Measurements from ENCODE around the gene CREB3L4. TPM values are rescaled to one million over a fixed set of nuclear protein-coding genes. Genes with fewer than 3 reads are reported as not detected.

CREB3L4 gene
- total RNA-seq, 6 experiments from 2014 or later: 3.6 to 4.6 (median 4.1) TPM

- TF ChIP-seq, protein P1, sequence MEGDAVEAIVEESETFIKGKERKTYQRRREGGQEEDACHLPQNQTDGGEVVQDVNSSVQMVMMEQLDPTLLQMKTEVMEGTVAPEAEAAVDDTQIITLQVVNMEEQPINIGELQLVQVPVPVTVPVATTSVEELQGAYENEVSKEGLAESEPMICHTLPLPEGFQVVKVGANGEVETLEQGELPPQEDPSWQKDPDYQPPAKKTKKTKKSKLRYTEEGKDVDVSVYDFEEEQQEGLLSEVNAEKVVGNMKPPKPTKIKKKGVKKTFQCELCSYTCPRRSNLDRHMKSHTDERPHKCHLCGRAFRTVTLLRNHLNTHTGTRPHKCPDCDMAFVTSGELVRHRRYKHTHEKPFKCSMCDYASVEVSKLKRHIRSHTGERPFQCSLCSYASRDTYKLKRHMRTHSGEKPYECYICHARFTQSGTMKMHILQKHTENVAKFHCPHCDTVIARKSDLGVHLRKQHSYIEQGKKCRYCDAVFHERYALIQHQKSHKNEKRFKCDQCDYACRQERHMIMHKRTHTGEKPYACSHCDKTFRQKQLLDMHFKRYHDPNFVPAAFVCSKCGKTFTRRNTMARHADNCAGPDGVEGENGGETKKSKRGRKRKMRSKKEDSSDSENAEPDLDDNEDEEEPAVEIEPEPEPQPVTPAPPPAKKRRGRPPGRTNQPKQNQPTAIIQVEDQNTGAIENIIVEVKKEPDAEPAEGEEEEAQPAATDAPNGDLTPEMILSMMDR (IDR thresholded peaks at IDR 0.05): peak; percentile 25; the same call in 1 of the 2 replicates
- no peaks in the 10 kb centered on the region for H3K36me3 Mint-ChIP-seq (ENCODE audit: low read depth)
- peak overlapping the region; percentile 7; the same call in 1 of the 2 replicates for H3K27ac Mint-ChIP-seq
- DNase-seq: peak; percentile 74
- H3K4me1 Mint-ChIP-seq (ENCODE audit: low read depth): peaks cover 10% of the 10 kb centered on the region
- no peaks in the 10 kb centered on the region for H3K9me3 Mint-ChIP-seq
- H3K27me3 Mint-ChIP-seq (ENCODE audit: insufficient read depth): peaks cover 1% of the 10 kb centered on the region; the same call in 1 of the 2 replicates
- H3K4me3 Mint-ChIP-seq: no peak overlapping the region
These were observed 46.6 kb downstream of the CREB3L4 start for GRCh38 chr1:154014154-154014907.

DNA sequence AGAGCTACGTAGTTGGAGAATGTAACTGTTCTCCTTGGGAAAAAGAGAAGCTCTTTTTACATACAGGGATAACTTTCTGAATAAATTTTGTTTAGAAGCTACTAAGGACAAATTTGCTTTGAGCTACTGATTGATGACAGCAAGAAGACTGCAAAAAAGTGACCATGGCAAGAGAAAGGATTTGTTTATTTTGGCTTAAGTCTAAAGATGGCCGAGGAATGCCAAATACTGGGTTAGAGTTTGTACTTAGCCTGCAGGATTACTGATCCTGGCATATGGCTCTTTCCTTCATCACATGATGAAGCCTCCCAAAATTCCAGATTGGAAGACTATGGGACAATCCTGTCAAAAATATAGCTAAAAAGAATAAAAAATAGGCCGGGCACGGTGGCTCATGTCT lies 51.6 kb downstream of the CREB3L4 start:
- Mint-ChIP-seq H3K27ac (no peak overlapping the region), H3K36me3 (ENCODE audit: low read depth) (no peaks in the 10 kb centered on the region), H3K27me3 (ENCODE audit: insufficient read depth) (peaks cover 1% of the 10 kb centered on the region; the same call in 1 of the 2 replicates), H3K4me3 (no peak overlapping the region), H3K9me3 (no peaks in the 10 kb centered on the region), H3K4me1 (ENCODE audit: low read depth) (peaks cover 6% of the 10 kb centered on the region)
- TF ChIP-seq, protein P1 (IDR thresholded peaks at IDR 0.05): no peak
- no peak for DNase-seq

GRCh38 chr1:154019940-154020339 lies 52.2 kb downstream of the CREB3L4 start:
- H3K4me1 Mint-ChIP-seq (ENCODE audit: low read depth): no peaks in the 10 kb centered on the region
- H3K27ac Mint-ChIP-seq: no peak overlapping the region
- TF ChIP-seq, protein P1 (IDR thresholded peaks at IDR 0.05): no peak
- H3K4me3 Mint-ChIP-seq: no peak overlapping the region
- peaks cover 1% of the 10 kb centered on the region; the same call in 1 of the 2 replicates for H3K27me3 Mint-ChIP-seq (ENCODE audit: insufficient read depth)
- no peaks in the 10 kb centered on the region for H3K9me3 Mint-ChIP-seq
- no peak for DNase-seq
- no peaks in the 10 kb centered on the region for H3K36me3 Mint-ChIP-seq (ENCODE audit: low read depth)

Small RNA genes lying within 50 kb of the gene (microRNA-seq; reads per million reads assigned to microRNA genes)
- gene MIR6737: not detected

Other genes with a start within 250 kb of the CREB3L4 start
- gene INTS3, start 239.9 kb upstream of the CREB3L4 start, total RNA-seq (2021; fragmentation: NEBNext Ultra II Directional; extraction: Animal tissue kit (Norgen Biotek cat#: 25700)): 10 to 100 TPM; 33.6 to 43.8 (median 36.4) TPM
- gene SLC27A3, start 192.5 kb upstream of the CREB3L4 start, total RNA-seq (2021; fragmentation: NEBNext Ultra II Directional; extraction: Animal tissue kit (Norgen Biotek cat#: 25700)): 1 to 10 TPM; 5.0 to 7.0 (median 6.1) TPM
- gene GATAD2B, start 44.9 kb upstream of the CREB3L4 start, total RNA-seq (2021; fragmentation: NEBNext Ultra II Directional; extraction: Animal tissue kit (Norgen Biotek cat#: 25700)): 10 to 100 TPM; 29.3 to 40.9 (median 38.4) TPM
- 10 to 100 TPM; 20.5 to 26.6 (median 23.4) TPM for gene DENND4B, start 21.2 kb upstream of the CREB3L4 start, total RNA-seq (2021; fragmentation: NEBNext Ultra II Directional; extraction: Animal tissue kit (Norgen Biotek cat#: 25700))
- 10 to 100 TPM; 22.3 to 31.3 (median 29.1) TPM for gene CRTC2, start 9.3 kb upstream of the CREB3L4 start, total RNA-seq (2021; fragmentation: NEBNext Ultra II Directional; extraction: Animal tissue kit (Norgen Biotek cat#: 25700))
- 10 to 100 TPM; 88.8 to 95.7 (median 93.0) TPM for gene SLC39A1, start 4.4 kb upstream of the CREB3L4 start, total RNA-seq (2021; fragmentation: NEBNext Ultra II Directional; extraction: Animal tissue kit (Norgen Biotek cat#: 25700))
- gene JTB, start 9.8 kb downstream of the CREB3L4 start, total RNA-seq (2021; fragmentation: NEBNext Ultra II Directional; extraction: Animal tissue kit (Norgen Biotek cat#: 25700)): 100 to 1,000 TPM in 5 of 6 experiments, 10 to 100 TPM in 1; 99.3 to 128 (median 109) TPM
- gene RAB13, start 18.4 kb downstream of the CREB3L4 start, total RNA-seq (2021; fragmentation: NEBNext Ultra II Directional; extraction: Animal tissue kit (Norgen Biotek cat#: 25700)): 100 to 1,000 TPM; 119 to 138 (median 128) TPM
- 1,000 to 10,000 TPM in 4 of 6 experiments, 100 to 1,000 TPM in 2; 954 to 1,562 (median 1,206) TPM for gene RPS27, start 22.9 kb downstream of the CREB3L4 start, total RNA-seq (2021; fragmentation: NEBNext Ultra II Directional; extraction: Animal tissue kit (Norgen Biotek cat#: 25700))
- gene NUP210L, start 187.2 kb downstream of the CREB3L4 start, total RNA-seq (2021; fragmentation: NEBNext Ultra II Directional; extraction: Animal tissue kit (Norgen Biotek cat#: 25700)): not detected
- gene TPM3, start 224.2 kb downstream of the CREB3L4 start, total RNA-seq (2021; fragmentation: NEBNext Ultra II Directional; extraction: Animal tissue kit (Norgen Biotek cat#: 25700)): 100 to 1,000 TPM; 503 to 809 (median 701) TPM
- not detected for gene CFAP141, start 238.4 kb downstream of the CREB3L4 start, total RNA-seq (2021; fragmentation: NEBNext Ultra II Directional; extraction: Animal tissue kit (Norgen Biotek cat#: 25700))

Data from HFFc6 (cell line).